CD4-positive, alpha-beta T cell treated with Interleukin-21 for 1 hour (primary cell): ENCODE results near the gene PCDHA6.
"Not testable (repeated sequence)": the region's sequence is repeated elsewhere in the genome, so short reads cannot be mapped to it uniquely, and the experiment has no call there.

ENCODE experiments used
- DNase-seq: peaks from one replicate; pipeline ENCODE4 v3.0.0-alpha.2; 2020

Gene PCDHA6

GRCh38 chr5:140821375-140822280 lies 6.1 kb upstream of the PCDHA6 start, which contains the start of gene PCDHA5:
Gene PCDHA5 (plus strand): TSS chr5:140821613.
- DNase-seq: no peak

- no peak for DNase-seq
Measured at GRCh38 chr5:140822281-140822629, 5.5 kb upstream of the PCDHA6 start.

- DNase-seq: not testable (repeated sequence)
Measured at GRCh38 chr5:140822969-140823368, 4.8 kb upstream of the PCDHA6 start.

GRCh38 chr5:140823475-140823874 lies 4.3 kb upstream of the PCDHA6 start:
- no peak for DNase-seq

GRCh38 chr5:140828362-140828737 lies 590 bp downstream of the PCDHA6 start:
- DNase-seq: no peak

- DNase-seq: not testable (repeated sequence)
Measured at GRCh38 chr5:140829511-140830501, 2.0 kb downstream of the PCDHA6 start.

- DNase-seq: no peak
Measured at GRCh38 chr5:140833993-140834392, 6.2 kb downstream of the PCDHA6 start, which contains the start of gene PCDHA7. Gene PCDHA7 (plus strand): TSS chr5:140834269. CDS start chr5:140834384, 115 bp downstream.

GRCh38 chr5:140834439-140835008 lies 6.8 kb downstream of the PCDHA6 start:
- DNase-seq: not testable (repeated sequence)

- DNase-seq: no peak
Measured at GRCh38 chr5:140835622-140836510, 8.1 kb downstream of the PCDHA6 start.

- DNase-seq: peak; percentile 7
Measured at GRCh38 chr5:140840978-140841962, 13.5 kb downstream of the PCDHA6 start, which contains the start of gene PCDHA8. Gene PCDHA8 (plus strand): TSS chr5:140841187. CDS start chr5:140841322, 135 bp downstream.

GRCh38 chr5:140842798-140843733 lies 15.3 kb downstream of the PCDHA6 start:
- DNase-seq: no peak

GRCh38 chr5:140848139-140849102 lies 20.7 kb downstream of the PCDHA6 start, which contains the start of gene PCDHA9:
Gene PCDHA9 (plus strand): TSS chr5:140848382. CDS start chr5:140848496, 114 bp downstream.
- not testable (repeated sequence) for DNase-seq

GRCh38 chr5:140849831-140850634 lies 22.3 kb downstream of the PCDHA6 start:
- DNase-seq: not testable (repeated sequence)

- no peak for DNase-seq
Measured at GRCh38 chr5:140855772-140856674, 28.3 kb downstream of the PCDHA6 start, which contains the start of gene PCDHA10. Gene PCDHA10 (plus strand): TSS chr5:140855897. CDS start chr5:140856049, 152 bp downstream.

GRCh38 chr5:140857177-140857986 lies 29.6 kb downstream of the PCDHA6 start:
- no peak for DNase-seq
